CD4-positive, alpha-beta memory T cell (primary cell): ENCODE results near the gene UNG. TPM values are rescaled to one million over a fixed set of nuclear protein-coding genes. Genes with fewer than 3 reads are reported as not detected.
"Not testable (repeated sequence)": the region's sequence is repeated elsewhere in the genome, so short reads cannot be mapped to it uniquely, and the experiment has no call there.

Experiments used
- CTCF ChIA-PET: fragments of 350-600 bp; sonication (Branson Sonifier 250); formaldehyde crosslinking; loops from one replicate; lab custom pipeline; 2021; ENCODE audit warnings: inconsistent platforms; ENCODE audit not compliant: partially characterized antibody; lab: Charles Lee
- POLR2A ChIA-PET: fragments of 350-600 bp; sonication (Branson Sonifier 250); formaldehyde crosslinking; loops from one replicate; lab custom pipeline; 2021; ENCODE audit not compliant: partially characterized antibody; lab: Charles Lee
- DNase-seq, 5 donors: peaks; one replicate each; pipeline versions ENCODE4 v3.0.0 to v3.0.0-alpha.2; 2020 to 2022; ENCODE audit warnings: mixed read lengths in 1 of 5
- H3K27ac ChIP-seq: one replicate; pipeline ENCODE4 v1.7.0; 2013; ENCODE audit warnings: low read depth, low read length
- H3K27me3 ChIP-seq: 2 replicates; pipeline ENCODE4 v1.7.0; 2013; ENCODE audit warnings: mild to moderate bottlenecking, low read length, moderate library complexity; ENCODE audit not compliant: insufficient read depth
- H3K36me3 ChIP-seq: 2 replicates; pipeline ENCODE4 v1.7.0; 2013; ENCODE audit warnings: mild to moderate bottlenecking, low read length, moderate library complexity; ENCODE audit not compliant: insufficient read depth
- H3K4me1 ChIP-seq: 2 replicates; pipeline ENCODE4 v1.7.0; 2013; ENCODE audit warnings: mild to moderate bottlenecking, low read length, moderate library complexity; ENCODE audit not compliant: insufficient read depth
- H3K4me3 ChIP-seq, 2 donors: one replicate each; pipeline ENCODE4 v1.7.0; 2013; ENCODE audit warnings: low read length in 2 of 2, mild to moderate bottlenecking in 1 of 2
- H3K9me3 ChIP-seq, 2 donors: one replicate each; pipeline ENCODE4 v1.7.0; 2013; ENCODE audit warnings: low read length in 2 of 2, control low read depth in 1 of 2; ENCODE audit not compliant: control insufficient read depth in 1 of 2
- H3K27ac Mint-ChIP-seq, 7 donors: one replicate each; pipeline ENCODE4 v1.8.0; 2020 to 2021; ENCODE audit warnings: mixed read lengths in 7 of 7, mild to moderate bottlenecking in 6 of 7, inconsistent platforms in 3 of 7, moderate library complexity in 3 of 7
- H3K27me3 Mint-ChIP-seq, 2 donors: one replicate each; pipeline ENCODE4 v1.8.0; 2020 to 2021; ENCODE audit warnings: mixed read lengths in 2 of 2
- H3K36me3 Mint-ChIP-seq, 2 donors: one replicate each; pipeline ENCODE4 v1.8.0; 2020 to 2021; ENCODE audit warnings: mixed read lengths in 2 of 2, inconsistent platforms in 1 of 2, mild to moderate bottlenecking in 1 of 2
- H3K4me1 Mint-ChIP-seq, 4 donors: one replicate each; pipeline ENCODE4 v1.8.0; 2020 to 2021; ENCODE audit warnings: mixed read lengths in 4 of 4, mild to moderate bottlenecking in 1 of 4
- H3K4me3 Mint-ChIP-seq, 8 donors: one replicate each; pipeline ENCODE4 v1.8.0; 2020 to 2021; ENCODE audit warnings: mixed read lengths in 8 of 8, mild to moderate bottlenecking in 7 of 8, moderate library complexity in 6 of 8, inconsistent platforms in 3 of 8
- H3K9me3 Mint-ChIP-seq, 8 donors: one replicate each; pipeline ENCODE4 v1.8.0; 2020 to 2021; ENCODE audit warnings: mixed read lengths in 8 of 8, mild to moderate bottlenecking in 5 of 8, inconsistent platforms in 3 of 8, moderate library complexity in 1 of 8
- intact Hi-C: fragments of 100-400 bp; cut with micrococcal nuclease; formaldehyde crosslinking; loops from one replicate; pipeline ENCODE4 v1.15.1; 2023
- polyA plus RNA-seq, 2 donors: library from polyadenylated mRNA; unstranded; fragments of 300-500 nt; fragmentation: Illumina TruSeq; gene quantifications; one replicate each; pipeline ENCODE4 v1.2.3, GENCODE V29; 2021
- total RNA-seq, 2 experiments: library from RNA; stranded (reverse); gene quantifications; one replicate each; pipeline ENCODE4 v1.2.3, GENCODE V29; 2021

The UNG gene
- total and polyA plus RNA-seq, 4 experiments from 2014 or later: 18.5 to 47.1 (median 31.3) TPM

- Mint-ChIP-seq H3K4me3 (peak overlapping the region; percentile 93 to 100 (median 96)), H3K9me3 (no peaks in the 10 kb centered on the region), H3K36me3 (peaks cover 7 to 26% of the 10 kb centered on the region in 2 donors), H3K27ac (peak overlapping the region; percentile 87 to 100 (median 98)), H3K4me1 (peaks cover 10 to 27% (median 17%) of the 10 kb centered on the region in 4 donors), H3K27me3 (no peaks in the 10 kb centered on the region)
- intact Hi-C loops: loop anchor here (2.0 to 10.0 kb wide), 7 partner anchors 101 to 1369 kb away; partner anchors contain the start of genes FICD, IFT81, ISCU and MMAB
- peak; percentile 49 to 64 (median 59) for DNase-seq
- CTCF ChIA-PET: interaction anchor here (0.9 to 2.5 kb wide), 8 partner anchors 39 to 493 kb away, joined by 3 to 8 read pairs (median 4); partner anchors contain the start of genes ALKBH2 and SART3
- Histone ChIP-seq H3K9me3 (no peaks in the 10 kb centered on the region), H3K27me3 (no peaks in the 10 kb centered on the region), H3K4me3 (peak overlapping the region; percentile 87 to 96), H3K27ac (peak overlapping the region; percentile 85), H3K36me3 (peaks cover 6% of the 10 kb centered on the region), H3K4me1 (peaks cover 18% of the 10 kb centered on the region)
- POLR2A ChIA-PET: interaction anchor here (1.0 to 2.1 kb wide), 8 partner anchors 10 to 491 kb away, joined by 3 to 11 read pairs (median 5); partner anchors contain the start of genes ALKBH2, ISCU, SSH1 and UNG
Measured at GRCh38 chr12:109053382-109054123, 43.8 kb upstream of the UNG start.

- not testable (repeated sequence) for H3K36me3 ChIP-seq, DNase-seq, H3K27me3 ChIP-seq, H3K9me3 Mint-ChIP-seq, H3K27me3 Mint-ChIP-seq, H3K9me3 ChIP-seq
- H3K4me3 ChIP-seq: peak overlapping the region; percentile 87 to 96
- H3K4me1 ChIP-seq: peaks cover 18% of the 10 kb centered on the region
- peak overlapping the region; percentile 85 for H3K27ac ChIP-seq
- peaks cover 10 to 23% (median 17%) of the 10 kb centered on the region in 4 donors for H3K4me1 Mint-ChIP-seq
- intact Hi-C loops: loop anchor here (5.0 to 10.0 kb wide), 2 partner anchors 537 to 1071 kb away; partner anchors contain the start of genes FICD and IFT81
- peak overlapping the region; percentile 87 to 100 (median 98) for H3K27ac Mint-ChIP-seq
- peaks cover 10 to 28% of the 10 kb centered on the region in 2 donors for H3K36me3 Mint-ChIP-seq
- H3K4me3 Mint-ChIP-seq: peak overlapping the region; percentile 93 to 100 (median 96)
- ChIA-PET CTCF (interaction anchor here (0.5 to 2.5 kb wide), 9 partner anchors 39 to 1962 kb away, joined by 3 to 8 read pairs (median 4); partner anchors contain the start of genes ALKBH2 and SART3), POLR2A (interaction anchor here (0.6 to 2.0 kb wide), 6 partner anchors 39 to 491 kb away, joined by 3 to 11 read pairs (median 4); partner anchors contain the start of genes ALKBH2, ISCU, SSH1 and UNG)
Measured at GRCh38 chr12:109054124-109054513, 43.3 kb upstream of the UNG start.

- CTCF ChIA-PET: interaction anchor here (0.5 to 2.5 kb wide), 8 partner anchors 38 to 1962 kb away, joined by 3 to 8 read pairs (median 4); partner anchors contain the start of genes ALKBH2 and SART3
- H3K27me3 Mint-ChIP-seq: no peaks in the 10 kb centered on the region
- no peaks in the 10 kb centered on the region for H3K9me3 Mint-ChIP-seq
- peaks cover 10 to 28% of the 10 kb centered on the region in 2 donors for H3K36me3 Mint-ChIP-seq
- POLR2A ChIA-PET: interaction anchor here (0.6 to 2.0 kb wide), 6 partner anchors 38 to 492 kb away, joined by 3 to 11 read pairs (median 4); partner anchors contain the start of genes ALKBH2, ISCU, SSH1 and UNG
- Histone ChIP-seq H3K36me3 (peaks cover 6% of the 10 kb centered on the region), H3K27me3 (no peaks in the 10 kb centered on the region), H3K4me3 (no peak overlapping the region), H3K27ac (peak overlapping the region; percentile 85), H3K9me3 (no peaks in the 10 kb centered on the region), H3K4me1 (peaks cover 18% of the 10 kb centered on the region)
- H3K4me3 Mint-ChIP-seq: no peak overlapping the region
- intact Hi-C loops: loop anchor here (5.0 to 10.0 kb wide), 2 partner anchors 537 to 1070 kb away; partner anchors contain the start of genes FICD and IFT81
- peaks cover 10 to 23% (median 17%) of the 10 kb centered on the region in 4 donors for H3K4me1 Mint-ChIP-seq
- H3K27ac Mint-ChIP-seq: peak overlapping the region in 5 of 7 donors; percentile 27 to 99 (median 87)
- no peak for DNase-seq
Measured at GRCh38 chr12:109054520-109054919, 42.9 kb upstream of the UNG start.

GRCh38 chr12:109056891-109057290 is 40.5 kb upstream of the UNG start:
- H3K36me3 ChIP-seq: peaks cover 6% of the 10 kb centered on the region
- H3K27me3 ChIP-seq: no peaks in the 10 kb centered on the region
- H3K9me3 Mint-ChIP-seq: no peaks in the 10 kb centered on the region
- H3K4me3 ChIP-seq: no peak overlapping the region
- ChIA-PET POLR2A (no interaction called here), CTCF (no interaction called here)
- H3K9me3 ChIP-seq: no peaks in the 10 kb centered on the region
- peaks cover 10 to 20% (median 14%) of the 10 kb centered on the region in 4 donors for H3K4me1 Mint-ChIP-seq
- no peaks in the 10 kb centered on the region for H3K27me3 Mint-ChIP-seq
- no peak for DNase-seq
- peaks cover 15% of the 10 kb centered on the region for H3K4me1 ChIP-seq
- H3K27ac Mint-ChIP-seq: no peak overlapping the region
- H3K27ac ChIP-seq: no peak overlapping the region
- intact Hi-C loops: loop anchor here (10.0 kb wide), 1 partner anchor 1068 kb away; the partner anchor contains the start of gene IFT81
- H3K36me3 Mint-ChIP-seq: peaks cover 13 to 31% of the 10 kb centered on the region in 2 donors
- H3K4me3 Mint-ChIP-seq: no peak overlapping the region

- peaks cover 11% of the 10 kb centered on the region for H3K4me1 ChIP-seq
- H3K9me3 Mint-ChIP-seq: no peaks in the 10 kb centered on the region
- POLR2A ChIA-PET: no interaction called here
- DNase-seq: no peak
- H3K27ac Mint-ChIP-seq: no peak overlapping the region
- no peaks in the 10 kb centered on the region for H3K27me3 Mint-ChIP-seq
- H3K4me1 Mint-ChIP-seq: peaks cover 6 to 15% (median 10%) of the 10 kb centered on the region in 4 donors
- no peak overlapping the region for H3K4me3 ChIP-seq
- peaks cover 6% of the 10 kb centered on the region for H3K36me3 ChIP-seq
- H3K27ac ChIP-seq: no peak overlapping the region
- intact Hi-C loops: loop anchor here (10.0 kb wide), 1 partner anchor 1067 kb away; the partner anchor contains the start of gene IFT81
- peaks cover 13 to 26% of the 10 kb centered on the region in 2 donors for H3K36me3 Mint-ChIP-seq
- CTCF ChIA-PET: no interaction called here
- no peak overlapping the region for H3K4me3 Mint-ChIP-seq
- H3K9me3 ChIP-seq: no peaks in the 10 kb centered on the region
- no peaks in the 10 kb centered on the region for H3K27me3 ChIP-seq
Measured at GRCh38 chr12:109057376-109057775, 40.0 kb upstream of the UNG start.

- H3K36me3 Mint-ChIP-seq: peaks cover 18 to 22% of the 10 kb centered on the region in 2 donors
- intact Hi-C loops: loop anchor here (10.0 kb wide), 1 partner anchor 1066 kb away; the partner anchor contains the start of gene IFT81
- ChIA-PET POLR2A (no interaction called here), CTCF (no interaction called here)
- no peaks in the 10 kb centered on the region for H3K9me3 Mint-ChIP-seq
- H3K36me3 ChIP-seq: peaks cover 6% of the 10 kb centered on the region
- peaks cover 11% of the 10 kb centered on the region for H3K4me1 ChIP-seq
- no peak for DNase-seq
- no peak overlapping the region for H3K4me3 ChIP-seq
- H3K27ac ChIP-seq: no peak overlapping the region
- no peak overlapping the region for H3K4me3 Mint-ChIP-seq
- H3K9me3 ChIP-seq: no peaks in the 10 kb centered on the region
- no peak overlapping the region for H3K27ac Mint-ChIP-seq
- peaks cover 4 to 11% (median 9%) of the 10 kb centered on the region in 4 donors for H3K4me1 Mint-ChIP-seq
- H3K27me3 ChIP-seq: no peaks in the 10 kb centered on the region
- no peaks in the 10 kb centered on the region for H3K27me3 Mint-ChIP-seq
Measured at GRCh38 chr12:109058773-109059172, 38.6 kb upstream of the UNG start.
